RWPE2 (cell line): ENCODE measurements around the gene GCK.

Experiments used
- ATAC-seq: fragments of 200-7000 bp; cut with Tn5 transposase; 3 replicates; pipeline ENCODE4 v1.9.1; 2021; ENCODE audit warnings: low read depth
- DNase-seq: peaks from one replicate; pipeline ENCODE4 v3.0.0-alpha.2; 2020; ENCODE audit warnings: low spot score
- H3K27ac ChIP-seq: fragments of 450-650 bp; 2 replicates; pipeline ENCODE4 v1.5.1; 2017; ENCODE audit warnings: mild to moderate bottlenecking; ENCODE audit not compliant: poor library complexity, severe bottlenecking
- H3K27me3 ChIP-seq: fragments of 250-450 bp; sonication (Bioruptor Pico); 2 replicates; pipeline ENCODE4 v1.5.1; 2021; ENCODE audit warnings: mild to moderate bottlenecking, moderate library complexity; ENCODE audit not compliant: insufficient read depth, poor library complexity, severe bottlenecking
- H3K36me3 ChIP-seq: fragments of 250-450 bp; sonication (Bioruptor Pico); 2 replicates; pipeline ENCODE4 v1.5.1; 2020; ENCODE audit warnings: low read depth, mild to moderate bottlenecking, moderate library complexity
- H3K4me1 ChIP-seq: fragments of 250-450 bp; sonication (Bioruptor Pico); 2 replicates; pipeline ENCODE4 v1.5.1; 2021; ENCODE audit warnings: mild to moderate bottlenecking, moderate library complexity; ENCODE audit not compliant: insufficient read depth, poor library complexity, severe bottlenecking
- H3K4me3 ChIP-seq: fragments of 250-450 bp; sonication (Bioruptor Pico); 2 replicates; pipeline ENCODE4 v1.5.1; 2021; ENCODE audit warnings: mild to moderate bottlenecking, moderate library complexity; ENCODE audit not compliant: severe bottlenecking
- H3K9me3 ChIP-seq: fragments of 250-450 bp; sonication (Bioruptor Pico); 2 replicates; pipeline ENCODE4 v1.5.1; 2021; ENCODE audit warnings: mild to moderate bottlenecking, moderate library complexity; ENCODE audit not compliant: severe bottlenecking
- CTCF ChIP-seq: fragments of 450-650 bp; IDR thresholded peaks from one replicate; pipeline ENCODE4 v1.5.1; 2017; ENCODE audit warnings: mild to moderate bottlenecking, moderate library complexity; ENCODE audit not compliant: poor library complexity, severe bottlenecking

Gene GCK

GRCh38 chr7:44231088-44231487, 41.8 kb upstream of the GCK start:
- Histone ChIP-seq H3K4me1 (no peaks in the 10 kb centered on the region), H3K27ac (no peak overlapping the region), H3K4me3 (no peak overlapping the region), H3K36me3 (no peaks in the 10 kb centered on the region), H3K9me3 (no peaks in the 10 kb centered on the region), H3K27me3 (no peaks in the 10 kb centered on the region)
- ATAC-seq (no peak), DNase-seq (no peak)
- TF ChIP-seq CTCF, result no peak

- no peak for TF ChIP-seq CTCF
- peaks cover 6% of the 10 kb centered on the region for H3K4me1 ChIP-seq
- H3K36me3 ChIP-seq, result no peaks in the 10 kb centered on the region
- ATAC-seq (no peak), DNase-seq (no peak)
- no peaks in the 10 kb centered on the region for H3K27me3 ChIP-seq
- H3K27ac ChIP-seq, result no peak overlapping the region
- no peaks in the 10 kb centered on the region for H3K9me3 ChIP-seq
- no peak overlapping the region for H3K4me3 ChIP-seq
These were observed 41.0 kb upstream of the GCK start for GRCh38 chr7:44230286-44230685.

- H3K27me3 ChIP-seq, result no peaks in the 10 kb centered on the region
These were observed 40.4 kb upstream of the GCK start for GRCh38 chr7:44229546-44230105.

DNA sequence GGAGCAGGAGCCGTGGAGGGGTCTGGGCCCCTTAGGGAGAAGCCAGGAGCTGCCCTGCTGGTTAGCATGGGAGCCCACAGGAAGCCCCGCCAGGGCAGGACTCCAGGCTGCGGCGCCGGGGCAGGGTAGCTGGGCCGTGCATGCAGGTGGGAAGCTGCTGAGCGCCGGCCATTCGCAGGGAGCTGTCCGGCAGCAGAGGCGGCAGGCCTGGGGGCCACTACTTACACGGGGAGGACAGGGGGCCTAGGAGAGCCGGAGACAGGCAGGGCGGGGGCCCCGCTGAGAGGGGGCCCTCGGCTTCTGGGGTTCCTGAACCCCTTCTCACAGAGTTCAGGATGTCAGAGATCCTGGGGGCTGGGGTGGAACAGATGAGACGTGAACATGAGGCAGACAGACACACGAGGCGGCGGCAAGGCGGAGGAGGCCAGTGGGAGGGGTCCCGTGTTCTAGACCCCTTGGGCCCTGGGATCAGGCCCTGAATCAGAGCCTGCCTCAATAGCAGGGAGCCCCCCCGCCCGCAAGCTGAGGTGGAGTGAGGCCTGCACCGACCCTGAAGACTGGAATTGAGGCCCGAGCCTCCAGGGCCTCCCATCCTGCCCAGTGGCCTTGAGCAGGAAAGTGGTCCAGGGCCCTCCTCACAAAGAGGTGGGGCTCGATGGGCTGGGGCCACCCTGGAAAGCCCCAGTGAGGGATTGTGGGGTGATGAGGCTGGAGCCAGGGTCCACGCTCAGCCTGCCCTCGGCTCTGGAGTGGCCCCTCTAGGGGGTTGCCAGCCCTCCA, 39.5 kb upstream of the GCK start:
- ATAC-seq, result no peak
- Histone ChIP-seq H3K27ac (no peak overlapping the region), H3K27me3 (no peaks in the 10 kb centered on the region)

More at GRCh38 chr7:44229546-44230105, 40.4 kb upstream of the GCK start:
- H3K27ac ChIP-seq, result no peak overlapping the region
- H3K36me3 ChIP-seq, result no peaks in the 10 kb centered on the region
- H3K4me1 ChIP-seq, result peaks cover 11% of the 10 kb centered on the region
- TF ChIP-seq CTCF, result no peak
- DNase-seq (no peak), ATAC-seq (no peak)
- no peaks in the 10 kb centered on the region for H3K9me3 ChIP-seq
- no peak overlapping the region for H3K4me3 ChIP-seq

More for the DNA sequence above, 39.5 kb upstream of the GCK start:
- H3K36me3 ChIP-seq, result no peaks in the 10 kb centered on the region
- H3K9me3 ChIP-seq, result no peaks in the 10 kb centered on the region
- no peak overlapping the region for H3K4me3 ChIP-seq
- DNase-seq, result no peak
- peaks cover 19% of the 10 kb centered on the region for H3K4me1 ChIP-seq
- no peak for TF ChIP-seq CTCF
